ENCODE measurements around the gene EGFLAM. TPM values are rescaled to one million over a fixed set of nuclear protein-coding genes. Genes with fewer than 3 reads are reported as not detected.

The EGFLAM gene
- total and polyA plus RNA-seq, 9 of the 15 experiments (the other 6 are each of a cell fraction or from before 2014, with no cell fraction given): 0.09 to 2.5 (median 1.0) TPM

DNA sequence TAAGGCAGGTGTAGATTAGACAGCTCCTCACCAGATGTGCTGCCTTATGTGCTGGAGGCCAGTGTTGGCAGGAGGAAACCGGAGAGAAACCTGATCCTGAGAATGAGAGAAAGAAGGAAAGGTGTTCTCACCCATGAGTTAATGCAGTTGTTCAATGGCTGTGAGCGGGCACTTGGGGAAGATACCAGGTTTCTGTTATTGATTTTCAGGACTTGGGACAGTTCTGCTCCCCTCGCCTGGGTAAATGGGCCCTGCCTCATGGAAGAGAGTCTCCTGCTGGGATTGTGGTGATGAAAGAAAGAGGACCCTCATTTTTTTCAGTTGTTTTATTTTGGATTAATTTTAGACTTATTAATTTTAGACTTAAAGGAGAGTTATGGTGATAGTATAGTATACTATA is 59.5 kb downstream of the EGFLAM start:
- H3K9ac ChIP-seq (ENCODE audit: insufficient read depth in 1 of 2, low read depth in 2 of 2, low read length in 2 of 2): no peak overlapping the region
- 11% methylated on average over 3 of the region's 3 CpGs for WGBS (ENCODE audit: insufficient coverage, low coverage, missing lambda C conversion rate)
- FAIRE-seq (no peak), DNase-seq (ENCODE audit: extremely low read depth in 1 of 4, low spot score in 3 of 4) (no peak), ATAC-seq (no peak)
- BruUV-seq (replicated peaks): no TSS peak
- H3K79me2 ChIP-seq (ENCODE audit: control insufficient read depth, insufficient read depth, low read length): no peaks in the 10 kb centered on the region
- H4K20me1 ChIP-seq (replicated peaks; ENCODE audit: control insufficient read depth, insufficient read depth, low read length): no peaks in the 10 kb centered on the region
- TF ChIP-seq, protein P1, sequence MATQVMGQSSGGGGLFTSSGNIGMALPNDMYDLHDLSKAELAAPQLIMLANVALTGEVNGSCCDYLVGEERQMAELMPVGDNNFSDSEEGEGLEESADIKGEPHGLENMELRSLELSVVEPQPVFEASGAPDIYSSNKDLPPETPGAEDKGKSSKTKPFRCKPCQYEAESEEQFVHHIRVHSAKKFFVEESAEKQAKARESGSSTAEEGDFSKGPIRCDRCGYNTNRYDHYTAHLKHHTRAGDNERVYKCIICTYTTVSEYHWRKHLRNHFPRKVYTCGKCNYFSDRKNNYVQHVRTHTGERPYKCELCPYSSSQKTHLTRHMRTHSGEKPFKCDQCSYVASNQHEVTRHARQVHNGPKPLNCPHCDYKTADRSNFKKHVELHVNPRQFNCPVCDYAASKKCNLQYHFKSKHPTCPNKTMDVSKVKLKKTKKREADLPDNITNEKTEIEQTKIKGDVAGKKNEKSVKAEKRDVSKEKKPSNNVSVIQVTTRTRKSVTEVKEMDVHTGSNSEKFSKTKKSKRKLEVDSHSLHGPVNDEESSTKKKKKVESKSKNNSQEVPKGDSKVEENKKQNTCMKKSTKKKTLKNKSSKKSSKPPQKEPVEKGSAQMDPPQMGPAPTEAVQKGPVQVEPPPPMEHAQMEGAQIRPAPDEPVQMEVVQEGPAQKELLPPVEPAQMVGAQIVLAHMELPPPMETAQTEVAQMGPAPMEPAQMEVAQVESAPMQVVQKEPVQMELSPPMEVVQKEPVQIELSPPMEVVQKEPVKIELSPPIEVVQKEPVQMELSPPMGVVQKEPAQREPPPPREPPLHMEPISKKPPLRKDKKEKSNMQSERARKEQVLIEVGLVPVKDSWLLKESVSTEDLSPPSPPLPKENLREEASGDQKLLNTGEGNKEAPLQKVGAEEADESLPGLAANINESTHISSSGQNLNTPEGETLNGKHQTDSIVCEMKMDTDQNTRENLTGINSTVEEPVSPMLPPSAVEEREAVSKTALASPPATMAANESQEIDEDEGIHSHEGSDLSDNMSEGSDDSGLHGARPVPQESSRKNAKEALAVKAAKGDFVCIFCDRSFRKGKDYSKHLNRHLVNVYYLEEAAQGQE (IDR thresholded peaks at IDR 0.05; ENCODE audit: borderline replicate concordance): peak; percentile 57
- TF ChIP-seq, protein P1 (CRISPR knock-in tag; IDR thresholded peaks at IDR 0.05; ENCODE audit: low read depth): no peak
- no peak for TF ChIP-seq RBM39 (optimal IDR thresholded peaks at IDR 0.05; ENCODE audit: low read depth, low read length)
- no peak for TF ChIP-seq MYNN (IDR thresholded peaks at IDR 0.05)
- TF ChIP-seq MYNN (CRISPR knock-in tag; IDR thresholded peaks at IDR 0.05): no peak
- no peak for TF ChIP-seq C11orf30 (IDR thresholded peaks at IDR 0.05; ENCODE audit: low read depth)
- H3K4me3 ChIP-seq: no peak overlapping the region
- no peaks in the 10 kb centered on the region for H3K9me3 ChIP-seq (replicated peaks; ENCODE audit: control insufficient read depth, insufficient read depth, low read depth, low read length)
- no peak overlapping the region for H3K4me2 ChIP-seq (ENCODE audit: insufficient read depth, low read length)
- ChIA-PET POLR2A (interaction anchor here (0.5 to 1.2 kb wide), 2 partner anchors 20 to 24 kb away, joined by 3 to 4 read pairs; no protein-coding TSS in a partner anchor), CTCF (ENCODE audit: low intra/inter-chr PET ratio) (no interaction called here)
- H2AFZ ChIP-seq (ENCODE audit: low read depth, low read length): no peak overlapping the region
- H3K9me1 ChIP-seq (ENCODE audit: control insufficient read depth, insufficient read depth, low read length): no peaks in the 10 kb centered on the region
- H3K4me1 ChIP-seq (replicated peaks in 1 of 2; ENCODE audit: control insufficient read depth in 2 of 2, insufficient read depth in 2 of 2, low read length in 2 of 2): no peaks in the 10 kb centered on the region
- no peaks in the 10 kb centered on the region for H3K36me3 ChIP-seq (ENCODE audit: control insufficient read depth, insufficient read depth, low read length)
- in situ Hi-C loops (cut with MboI) (no loop called here), intact Hi-C loops (cut with micrococcal nuclease) (no loop called here)
- no peak overlapping the region for H3K27ac ChIP-seq (ENCODE audit: extremely low read depth, low read depth, low read length)
- peaks cover 0 to 5% of the 10 kb centered on the region in 2 experiments; a peak in 2 of 5 replicates for H3K27me3 ChIP-seq (ENCODE audit: control insufficient read depth in 2 of 2, insufficient read depth in 2 of 2, low read length in 2 of 2)

Data from K562 (cell line).